ENCODE measurements around the gene ELL2.

The ELL2 gene

GRCh38 chr5:95983080-95983479, 21.4 kb upstream of the ELL2 start:
- DNase-seq (ENCODE audit: low read depth in 2 of 2), result no peak

- no peak for DNase-seq (ENCODE audit: low read depth in 2 of 2)
Observed at GRCh38 chr5:95976606-95977005, 15.0 kb upstream of the ELL2 start.

GRCh38 chr5:95975703-95976102, 14.1 kb upstream of the ELL2 start:
- no peak for DNase-seq (ENCODE audit: low read depth in 2 of 2)

- peak in 1 of 2 donors; percentile 23 for DNase-seq (ENCODE audit: low read depth in 2 of 2)
Observed at GRCh38 chr5:95973793-95974325, 12.2 kb upstream of the ELL2 start.

- no peak for DNase-seq (ENCODE audit: low read depth in 2 of 2)
Observed at GRCh38 chr5:95972196-95972595, 10.5 kb upstream of the ELL2 start.

- no peak for DNase-seq (ENCODE audit: low read depth in 2 of 2)
Observed at GRCh38 chr5:95970359-95970704, 8.7 kb upstream of the ELL2 start.

GRCh38 chr5:95969651-95970358, 8.2 kb upstream of the ELL2 start:
- no peak for DNase-seq (ENCODE audit: low read depth in 2 of 2)

GRCh38 chr5:95969055-95969454, 7.4 kb upstream of the ELL2 start:
- no peak for DNase-seq (ENCODE audit: low read depth in 2 of 2)

- no peak for DNase-seq (ENCODE audit: low read depth in 2 of 2)
Observed at GRCh38 chr5:95967236-95967635, 5.6 kb upstream of the ELL2 start.

- no peak for DNase-seq (ENCODE audit: low read depth in 2 of 2)
Observed at GRCh38 chr5:95966005-95966404, 4.4 kb upstream of the ELL2 start.

- DNase-seq (ENCODE audit: low read depth in 2 of 2), result no peak
Observed at GRCh38 chr5:95963650-95964410, 2.2 kb upstream of the ELL2 start.

- DNase-seq (ENCODE audit: low read depth in 2 of 2), result no peak
Observed at GRCh38 chr5:95962785-95963184, 1.1 kb upstream of the ELL2 start.

- no peak for DNase-seq (ENCODE audit: low read depth in 2 of 2)
Observed at GRCh38 chr5:95962475-95962773, 773 bp upstream of the ELL2 start.

GRCh38 chr5:95960667-95961616, 709 bp downstream of the ELL2 start:
- DNase-seq (ENCODE audit: low read depth in 2 of 2), result peak in 1 of 2 donors; percentile 58

- DNase-seq (ENCODE audit: low read depth in 2 of 2), result no peak
Observed at GRCh38 chr5:95959888-95960666, 1.6 kb downstream of the ELL2 start.

GRCh38 chr5:95959051-95959887, 2.4 kb downstream of the ELL2 start:
- no peak for DNase-seq (ENCODE audit: low read depth in 2 of 2)

GRCh38 chr5:95958310-95959014, 3.2 kb downstream of the ELL2 start:
- DNase-seq (ENCODE audit: low read depth in 2 of 2), result no peak

GRCh38 chr5:95957561-95958203, 4.0 kb downstream of the ELL2 start:
- DNase-seq (ENCODE audit: low read depth in 2 of 2), result no peak

- no peak for DNase-seq (ENCODE audit: low read depth in 2 of 2)
Observed at GRCh38 chr5:95956900-95957293, 4.8 kb downstream of the ELL2 start.

Measured in stimulated activated CD8-positive, alpha-beta memory T cell treated with anti-CD3 and anti-CD28 coated beads, Interleukin-15, amount 100 ng/mL, for 4 hours (primary cell).